Ramos (cell line): ENCODE measurements around the gene PCOLCE2.
"Not testable (repeated sequence)": the region's sequence is repeated elsewhere in the genome, so short reads cannot be mapped to it uniquely, and the experiment has no call there.

Experiments used
- in situ Hi-C: fragments of 300-500 bp; cut with MboI; formaldehyde crosslinking; loops from one replicate; pipeline ENCODE4 v1.14.3; 2022; ENCODE audit warnings: low sequenced_read_pairs; ENCODE audit not compliant: unreplicated experiment

The PCOLCE2 gene

GRCh38 chr3:142868382-142868781 lies 20.5 kb downstream of the PCOLCE2 start:
- in situ Hi-C loops, result not testable (repeated sequence)

- in situ Hi-C loops, result no loop called here
These were observed 21.8 kb downstream of the PCOLCE2 start for GRCh38 chr3:142866841-142867631.

GRCh38 chr3:142863930-142864920 lies 24.7 kb downstream of the PCOLCE2 start:
- in situ Hi-C loops, result no loop called here

GRCh38 chr3:142863010-142863817 lies 25.7 kb downstream of the PCOLCE2 start:
- in situ Hi-C loops, result no loop called here

- in situ Hi-C loops, result no loop called here
These were observed 27.0 kb downstream of the PCOLCE2 start for GRCh38 chr3:142861926-142862325.

GRCh38 chr3:142858043-142858442 lies 30.8 kb downstream of the PCOLCE2 start:
- in situ Hi-C loops, result no loop called here

- in situ Hi-C loops, result no loop called here
These were observed 31.8 kb downstream of the PCOLCE2 start for GRCh38 chr3:142857056-142857455.

- in situ Hi-C loops, result no loop called here
These were observed 35.4 kb downstream of the PCOLCE2 start for GRCh38 chr3:142853270-142854168.

GRCh38 chr3:142852009-142852408 lies 36.9 kb downstream of the PCOLCE2 start:
- in situ Hi-C loops, result no loop called here

GRCh38 chr3:142850395-142851023 lies 38.4 kb downstream of the PCOLCE2 start:
- in situ Hi-C loops, result no loop called here

- in situ Hi-C loops, result no loop called here
These were observed 39.7 kb downstream of the PCOLCE2 start for GRCh38 chr3:142849148-142849547.

GRCh38 chr3:142846779-142847577 lies 41.9 kb downstream of the PCOLCE2 start:
- in situ Hi-C loops, result no loop called here

GRCh38 chr3:142844339-142844977 lies 44.4 kb downstream of the PCOLCE2 start:
- in situ Hi-C loops, result no loop called here

- in situ Hi-C loops, result no loop called here
These were observed 49.1 kb downstream of the PCOLCE2 start for GRCh38 chr3:142839831-142840230.

GRCh38 chr3:142837526-142837925 lies 51.4 kb downstream of the PCOLCE2 start:
- in situ Hi-C loops, result no loop called here

GRCh38 chr3:142828703-142829305 lies 60.1 kb downstream of the PCOLCE2 start:
- in situ Hi-C loops, result loop anchor here (5.0 kb wide), 1 partner anchor 163 kb away; no protein-coding TSS in a partner anchor

GRCh38 chr3:142819179-142819578 lies 69.7 kb downstream of the PCOLCE2 start:
- in situ Hi-C loops, result no loop called here
